Endometrial microvascular endothelial cells (primary cell): ENCODE data around the gene RFX7. TPM values are rescaled to one million over a fixed set of nuclear protein-coding genes. Genes with fewer than 3 reads are reported as not detected.

ENCODE experiments used
- in situ Hi-C: cut with HindIII; loops from 2 replicates; pipeline ENCODE4 v1.10.0; 2017; ENCODE audit warnings: low sequenced_read_pairs, low pct_unique_long_range_greater_than_20kb; ENCODE audit errors: inconsistent ontology term
- total RNA-seq: library from RNA; depleted of rRNA; stranded (reverse); fragments of >200 nt; gene quantifications from one replicate; pipeline ENCODE4 v1.2.3, GENCODE V29; 2015; ENCODE audit errors: inconsistent ontology term

RFX7 gene
- total RNA-seq, 1 donor from 2014 or later: 9.2 TPM

GRCh38 chr15:56082263-56082761 lies 161.4 kb downstream of the RFX7 start:
- in situ Hi-C loops: no loop called here

GRCh38 chr15:56077081-56077480 lies 166.6 kb downstream of the RFX7 start:
- in situ Hi-C loops: no loop called here

GRCh38 chr15:56076640-56077039 lies 167.0 kb downstream of the RFX7 start:
- in situ Hi-C loops: no loop called here

GRCh38 chr15:56074481-56075265 lies 169.0 kb downstream of the RFX7 start:
- in situ Hi-C loops: no loop called here

GRCh38 chr15:56064152-56064551 lies 179.5 kb downstream of the RFX7 start:
- in situ Hi-C loops: no loop called here

GRCh38 chr15:56059716-56060115 lies 184.0 kb downstream of the RFX7 start:
- in situ Hi-C loops: no loop called here

- in situ Hi-C loops: no loop called here
Observed at GRCh38 chr15:56058986-56059385, 184.7 kb downstream of the RFX7 start.

- in situ Hi-C loops: no loop called here
Observed at GRCh38 chr15:56056626-56057025, 187.1 kb downstream of the RFX7 start.

GRCh38 chr15:56053046-56053400 lies 190.7 kb downstream of the RFX7 start:
- in situ Hi-C loops: no loop called here

GRCh38 chr15:56052395-56053045 lies 191.2 kb downstream of the RFX7 start:
- in situ Hi-C loops: no loop called here

GRCh38 chr15:56051676-56052075 lies 192.0 kb downstream of the RFX7 start:
- in situ Hi-C loops: no loop called here

- in situ Hi-C loops: no loop called here
Observed at GRCh38 chr15:56049577-56049976, 194.1 kb downstream of the RFX7 start.

- in situ Hi-C loops: no loop called here
Observed at GRCh38 chr15:56047354-56047753, 196.3 kb downstream of the RFX7 start.

- in situ Hi-C loops: no loop called here
Observed at GRCh38 chr15:56045068-56045748, 198.5 kb downstream of the RFX7 start.

GRCh38 chr15:56042982-56043980 lies 200.4 kb downstream of the RFX7 start:
- in situ Hi-C loops: no loop called here

GRCh38 chr15:56042498-56042897 lies 201.2 kb downstream of the RFX7 start:
- in situ Hi-C loops: no loop called here

- in situ Hi-C loops: no loop called here
Observed at GRCh38 chr15:56042031-56042430, 201.6 kb downstream of the RFX7 start.

- in situ Hi-C loops: no loop called here
Observed at GRCh38 chr15:56040081-56041035, 203.3 kb downstream of the RFX7 start.
